ENCODE data around the gene NOL12.
"Not testable (repeated sequence)": the region's sequence is repeated elsewhere in the genome, so short reads cannot be mapped to it uniquely, and the experiment has no call there.

The NOL12 gene

DNA sequence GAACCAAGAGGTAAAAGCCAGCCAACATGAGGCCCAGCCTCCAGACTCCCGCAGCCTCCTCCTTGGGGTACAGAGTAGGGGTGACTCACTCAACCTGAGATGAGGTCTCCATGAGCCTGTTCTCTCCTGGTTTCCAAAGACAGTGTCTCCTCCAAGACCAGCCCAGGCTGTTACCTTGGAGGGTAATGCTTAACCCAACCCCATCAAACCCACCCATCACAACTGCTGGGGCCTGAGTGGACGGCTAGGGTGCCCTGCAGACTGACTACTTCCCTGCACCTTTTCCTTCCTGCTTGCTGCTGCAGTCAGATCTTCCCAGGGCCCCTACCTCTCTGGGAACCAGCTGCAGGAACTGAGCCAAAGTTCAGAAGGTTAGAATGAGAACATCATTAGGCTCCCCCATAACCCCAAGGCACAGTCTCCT lies 5.1 kb upstream of the NOL12 start:
- DNase-seq, result no peak

DNA sequence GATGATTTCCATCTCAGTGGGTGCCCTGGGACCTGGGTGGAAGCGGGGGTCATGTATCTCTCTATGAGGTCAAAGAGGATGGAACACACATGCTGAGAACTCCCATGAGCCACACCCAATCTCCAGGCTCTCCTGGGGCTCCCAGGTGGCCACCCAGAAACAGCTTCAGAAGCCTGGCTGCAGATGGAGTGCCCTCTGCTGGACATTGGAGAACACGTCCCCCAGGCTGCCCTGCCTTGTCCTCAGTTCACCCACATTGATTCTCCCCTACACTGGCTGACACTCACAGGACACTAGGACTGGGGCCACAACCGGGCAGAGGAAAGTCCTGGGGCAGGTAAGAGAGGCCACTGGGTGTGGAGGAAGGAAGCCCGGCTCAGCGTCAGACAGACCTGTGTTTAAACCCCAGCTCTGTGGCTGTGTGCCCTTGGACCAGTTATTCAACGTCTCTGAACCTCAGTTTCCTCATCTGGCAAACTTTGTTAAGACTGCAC lies 4.5 kb upstream of the NOL12 start:
- peak in 1 of 2 experiments; percentile 16 for DNase-seq

- no peak for DNase-seq
These were observed 1.1 kb upstream of the NOL12 start for GRCh38 chr22:37684803-37685615.

GRCh38 chr22:37690407-37690806 lies 4.3 kb downstream of the NOL12 start:
- no peak for DNase-seq

DNA sequence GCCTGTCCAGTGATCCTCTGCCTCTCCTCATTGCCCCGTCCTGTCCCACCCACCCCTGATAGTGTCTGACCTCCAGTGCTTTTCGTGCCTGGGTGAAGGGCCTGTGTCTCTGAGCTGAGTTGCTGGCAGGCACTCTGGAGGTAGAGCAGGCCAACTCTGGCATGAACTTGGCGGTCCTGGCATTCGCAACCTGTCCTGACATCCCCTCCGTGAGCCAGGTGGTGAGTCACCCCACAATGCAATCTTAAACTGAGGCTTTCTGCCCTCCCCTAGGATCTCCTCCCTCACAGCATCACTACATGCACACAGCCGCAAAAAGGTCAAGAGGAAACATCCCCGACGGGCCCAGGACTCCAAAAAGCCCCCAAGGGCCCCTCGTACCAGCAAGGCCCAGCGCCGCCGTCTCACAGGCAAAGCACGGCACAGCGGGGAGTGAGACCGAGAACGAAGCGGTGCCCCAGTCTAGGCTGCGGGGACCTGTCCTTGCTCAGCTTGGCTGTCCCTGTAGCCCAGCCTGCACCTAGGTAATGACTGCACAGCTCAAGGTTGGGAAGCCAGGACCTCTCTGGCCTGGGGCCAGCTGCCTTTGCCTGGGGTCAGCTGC lies 4.9 kb downstream of the NOL12 start:
- DNase-seq, result no peak

- DNase-seq, result no peak
These were observed 6.6 kb downstream of the NOL12 start for GRCh38 chr22:37692627-37693285.

DNA sequence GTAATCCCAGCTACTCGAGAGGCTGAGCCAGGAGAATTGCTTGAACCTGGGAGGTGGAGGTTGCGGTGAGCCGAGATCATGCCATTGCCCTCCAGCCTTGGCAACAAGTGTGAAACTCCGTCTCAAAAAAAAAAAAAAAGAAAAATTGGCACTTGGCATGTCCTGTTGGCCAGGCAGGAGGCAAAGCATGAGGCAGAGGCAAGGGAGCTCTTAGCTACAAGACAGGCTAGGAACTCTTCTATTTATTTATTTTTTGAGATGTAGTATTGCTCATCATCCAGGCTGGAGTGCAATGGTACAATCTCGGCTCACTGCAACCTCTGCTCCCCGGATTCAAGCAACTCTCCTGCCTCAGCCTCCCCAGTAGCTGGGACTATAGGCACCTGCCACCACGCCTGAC lies 8.0 kb downstream of the NOL12 start:
- DNase-seq, result not testable (repeated sequence)

DNA sequence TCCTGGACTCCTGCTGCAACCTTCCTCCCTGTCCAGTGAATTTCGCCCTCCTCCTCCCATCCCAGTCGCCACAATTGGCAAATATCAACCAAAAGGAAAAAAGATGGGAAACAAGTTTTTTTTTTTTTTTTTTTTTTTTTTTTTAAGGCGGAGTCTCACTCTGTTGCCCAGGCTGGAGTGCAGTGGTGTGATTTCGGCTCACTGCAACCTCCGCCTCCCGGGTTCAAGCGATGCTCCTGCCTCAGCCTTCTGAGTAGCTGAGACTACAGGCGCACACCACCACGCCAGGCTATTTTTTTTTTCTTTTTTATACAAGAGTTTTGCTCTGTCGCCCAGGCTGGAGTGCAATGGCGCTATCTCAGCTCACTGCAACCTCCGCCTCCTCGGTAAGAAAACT lies 10.1 kb downstream of the NOL12 start:
- not testable (repeated sequence) for DNase-seq

GRCh38 chr22:37696657-37697537 lies 10.8 kb downstream of the NOL12 start, which contains the start of gene TRIOBP:
TSS of gene TRIOBP (plus strand) at chr22:37697048. CDS start at chr22:37701366, 4,318 bp downstream.
- DNase-seq, result peak; percentile 88 to 94

GRCh38 chr22:37697538-37697835 lies 11.3 kb downstream of the NOL12 start:
- no peak for DNase-seq

- no peak for DNase-seq
These were observed 15.1 kb downstream of the NOL12 start for GRCh38 chr22:37701141-37701786.

- DNase-seq, result no peak
These were observed 17.8 kb downstream of the NOL12 start for GRCh38 chr22:37703906-37704305.

- DNase-seq, result no peak
These were observed 18.5 kb downstream of the NOL12 start for GRCh38 chr22:37704645-37705044.

GRCh38 chr22:37705205-37705604 lies 19.1 kb downstream of the NOL12 start:
- DNase-seq, result no peak

GRCh38 chr22:37708580-37709444 lies 22.7 kb downstream of the NOL12 start:
- DNase-seq, result no peak

- no peak for DNase-seq
These were observed 23.3 kb downstream of the NOL12 start for GRCh38 chr22:37709445-37709765.

- DNase-seq, result no peak
These were observed 24.5 kb downstream of the NOL12 start for GRCh38 chr22:37710675-37711074.

DNA sequence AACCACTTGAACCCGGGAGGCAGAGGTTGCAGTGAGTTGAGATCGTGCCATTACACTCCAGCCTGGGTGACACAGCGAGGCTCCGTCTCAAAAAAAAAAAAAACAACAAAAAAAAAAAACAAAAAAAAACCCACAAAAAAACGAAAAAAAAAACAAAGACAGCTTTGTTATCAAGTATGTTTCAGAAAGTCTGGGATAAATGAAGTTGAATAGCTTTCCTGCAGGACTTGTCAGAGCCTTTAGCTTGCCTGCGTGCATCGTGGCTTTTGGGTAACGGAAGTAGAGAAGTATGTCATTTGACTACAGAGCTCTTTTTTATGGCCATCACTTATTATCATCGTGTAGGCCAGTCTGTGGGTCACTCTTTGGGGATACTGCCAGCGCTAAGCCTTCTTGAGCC lies 25.3 kb downstream of the NOL12 start:
- no peak for DNase-seq

DNA sequence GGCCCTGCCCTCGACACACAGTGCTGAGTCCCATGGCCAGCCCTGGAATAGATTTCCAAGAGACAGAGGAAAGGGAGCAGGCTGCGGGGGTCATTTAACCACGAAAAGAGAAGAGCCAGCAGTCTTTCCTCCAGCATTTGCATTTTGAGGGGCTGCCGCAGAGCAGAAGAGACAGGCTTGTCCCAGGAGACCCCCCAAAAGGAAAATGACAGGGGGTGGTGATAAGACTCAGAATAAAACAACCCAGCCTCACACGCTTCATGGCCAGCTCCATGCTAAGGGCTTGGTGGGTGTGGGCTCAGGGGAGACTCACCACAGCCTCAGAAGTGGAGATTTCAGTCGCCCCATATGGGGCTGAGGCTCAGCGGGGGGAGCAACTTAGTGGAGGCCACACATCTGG lies 27.6 kb downstream of the NOL12 start:
- DNase-seq, result no peak

DNA sequence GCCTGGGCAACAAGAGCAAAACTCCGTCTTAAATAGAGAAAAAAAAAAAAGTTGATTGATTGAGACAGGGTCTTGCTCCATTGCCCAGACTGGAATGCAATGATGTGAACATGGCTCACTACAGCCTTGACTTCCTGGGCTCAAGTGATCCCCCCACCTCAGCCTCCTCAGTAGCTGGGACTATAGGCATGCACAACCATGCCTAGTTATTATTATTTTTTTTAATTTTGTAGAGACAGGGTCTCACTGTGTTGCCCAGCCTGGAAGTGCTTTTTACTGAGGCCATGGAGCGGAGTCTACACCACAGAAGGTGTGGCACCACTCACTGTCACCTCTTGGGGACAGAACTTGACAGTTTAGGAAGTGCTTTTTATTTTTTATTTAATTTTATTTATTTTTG lies 28.5 kb downstream of the NOL12 start:
- DNase-seq, result no peak

GRCh38 chr22:37715760-37716159 lies 29.6 kb downstream of the NOL12 start:
- no peak for DNase-seq

- DNase-seq, result no peak
These were observed 30.6 kb downstream of the NOL12 start for GRCh38 chr22:37716708-37717107.
